Ovary (tissue), 9 donors: ENCODE data around the gene COL4A3. TPM values are rescaled to one million over a fixed set of nuclear protein-coding genes. Genes with fewer than 3 reads are reported as not detected.

Experiments
- DNase-seq, 5 donors: peaks; one replicate each; pipeline ENCODE4 v3.0.0-alpha.2; 2019 to 2020
- H3K27ac ChIP-seq, 2 donors: fragments of 200-600 bp; one replicate each; pipeline versions ENCODE4 v1.5.1 to v1.8.0; 2019 to 2022
- H3K27me3 ChIP-seq: fragments of 200-600 bp; one replicate; pipeline ENCODE4 v1.8.0; 2022
- H3K36me3 ChIP-seq: fragments of 200-600 bp; sonication (generic); one replicate; pipeline ENCODE4 v1.5.1; 2019
- H3K4me1 ChIP-seq: one replicate; pipeline ENCODE4 v1.8.1; 2013; ENCODE audit warnings: mild to moderate bottlenecking, moderate library complexity; ENCODE audit not compliant: insufficient read depth
- H3K4me3 ChIP-seq: fragments of 200-600 bp; sonication (generic); one replicate; pipeline ENCODE4 v1.5.1; 2017
- H3K9me3 ChIP-seq, 2 donors: fragments of 200-600 bp in 1 of 2; sonication (generic) in 1 of 2; one replicate each; pipeline versions ENCODE4 v1.5.1 to v1.8.1; 2013 to 2019; ENCODE audit warnings: mild to moderate bottlenecking in 1 of 2, moderate library complexity in 1 of 2
- EP300 ChIP-seq: sonication (generic); formaldehyde crosslinking; IDR thresholded peaks from one replicate; pipeline ENCODE4 v1.6.1; 2017; ENCODE audit warnings: antibody characterized with exemption
- POLR2A ChIP-seq: fragments of 450-650 bp; IDR thresholded peaks from one replicate; pipeline ENCODE4 v1.6.1; 2017; ENCODE audit warnings: antibody characterized with exemption, mild to moderate bottlenecking, moderate library complexity
- WGBS, 3 donors: extraction: QIAGEN DNeasy Blood & Tissue Kit in 1 of 3; methylation state at CpG; one replicate each; pipeline versions ENCODE4 v1.1.5 to v1.1.7; 2013 to 2017; 5-methylcytosine and 5-hydroxymethylcytosine counted together
- intact Hi-C, 4 donors: fragments of 100-400 bp; cut with DNase I; formaldehyde crosslinking; loops; one replicate each; pipeline versions ENCODE4 v1.11.0 to v1.15.1; 2022 to 2023
- polyA plus RNA-seq, 2 donors: library from polyadenylated mRNA; stranded (reverse); fragments of 200-250 nt in 1 of 2; fragments of 350-450 nt in 1 of 2; fragmentation: Illumina TruSeq in 1 of 2; extraction: RNeasy Lipid Tissue Mini Kit (QIAGEN cat#74804) in 1 of 2; gene quantifications; one replicate each; pipeline ENCODE4 v1.2.3, GENCODE V29; 2013 to 2014
- total RNA-seq, 7 donors: library from RNA; depleted of rRNA in 2 of 7; stranded (reverse); fragments of >200 nt in 2 of 7; fragmentation: NEBNext Ultra II Directional in 3 of 7; extraction: Animal tissue kit (Norgen Biotek cat#: 25700) in 3 of 7; gene quantifications; one replicate each; pipeline versions ENCODE4 v1.1.0 to v1.2.4, GENCODE V29; 2016 to 2023
- TF ChIP-seq, protein P1 (sequence below), 3 donors: fragments of 450-650 bp in 2 of 3; fragments of 200-600 bp in 1 of 3; IDR thresholded peaks; one replicate each; pipeline versions ENCODE4 v1.5.1 to v1.8.0; 2016 to 2022; ENCODE audit warnings: antibody characterized with exemption in 3 of 3, mild to moderate bottlenecking in 1 of 3
- donor health status: DM: no; HTN: no; CAD: no; lungs with moderate emphysema.
- donor health status: DM: no; HTN: no; CAD: no.
- donor health status: Bipolar disorder and iron deficiency.
- donor health status: DM: yes; HTN: yes; CAD: no.
- donor health status: DM: no; HTN: no; CAD: no.
- donor health status: DM: yes; HTN: yes; CAD: no.

Gene COL4A3
- total and polyA plus RNA-seq, 9 donors, result 0.47 to 14.1 (median 2.9) TPM

DNA sequence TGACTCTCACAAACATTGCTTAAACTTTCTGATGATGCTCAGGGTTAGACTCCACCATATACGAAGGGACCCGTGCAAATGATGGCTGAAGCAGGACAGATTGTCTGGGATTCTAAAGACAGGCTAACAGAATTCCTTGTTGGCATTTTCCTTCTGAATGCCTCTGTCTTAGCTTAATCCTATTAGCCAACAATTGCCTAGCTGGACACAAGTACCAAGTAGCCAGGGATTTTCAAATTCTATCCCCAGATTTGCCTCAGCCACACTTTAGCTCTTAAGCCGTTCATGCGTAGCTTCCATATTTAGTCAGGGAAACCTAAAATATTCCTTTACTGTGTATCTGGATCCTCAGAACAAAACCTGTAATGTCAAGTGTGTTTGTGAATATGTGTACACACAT is 40.0 kb downstream of the COL4A3 start:
- no peak for DNase-seq

DNA sequence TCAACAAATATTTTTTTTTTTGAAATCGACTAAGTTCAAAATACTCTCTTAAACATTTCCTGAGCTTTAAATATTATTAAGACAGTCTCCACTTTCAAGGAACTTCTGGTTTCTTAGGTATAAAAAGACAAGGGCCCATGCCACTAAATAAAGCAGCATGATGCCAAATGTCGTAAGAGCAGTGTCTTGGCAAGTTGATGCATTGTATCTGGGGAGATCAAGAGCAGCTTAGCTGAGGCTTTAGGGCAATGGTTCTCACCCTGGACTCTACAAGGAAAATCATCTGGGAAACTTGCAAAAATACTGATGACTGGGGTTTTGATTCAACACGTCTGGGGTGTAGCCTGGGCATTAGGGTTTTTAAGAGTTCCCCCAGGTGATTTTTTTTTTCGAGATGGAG is 41.3 kb downstream of the COL4A3 start:
- Histone ChIP-seq H3K27me3 (no peaks in the 10 kb centered on the region), H3K4me1 (peaks cover 2% of the 10 kb centered on the region), H3K27ac (no peak overlapping the region), H3K4me3 (no peak overlapping the region), H3K9me3 (no peaks in the 10 kb centered on the region), H3K36me3 (no peaks in the 10 kb centered on the region)
- no peak for DNase-seq
- 77 to 91% (median 87%) methylated on average over 4 of the region's 4 CpGs for WGBS, 3 donors
- TF ChIP-seq EP300 (no peak), POLR2A (no peak)
- TF ChIP-seq, protein P1, sequence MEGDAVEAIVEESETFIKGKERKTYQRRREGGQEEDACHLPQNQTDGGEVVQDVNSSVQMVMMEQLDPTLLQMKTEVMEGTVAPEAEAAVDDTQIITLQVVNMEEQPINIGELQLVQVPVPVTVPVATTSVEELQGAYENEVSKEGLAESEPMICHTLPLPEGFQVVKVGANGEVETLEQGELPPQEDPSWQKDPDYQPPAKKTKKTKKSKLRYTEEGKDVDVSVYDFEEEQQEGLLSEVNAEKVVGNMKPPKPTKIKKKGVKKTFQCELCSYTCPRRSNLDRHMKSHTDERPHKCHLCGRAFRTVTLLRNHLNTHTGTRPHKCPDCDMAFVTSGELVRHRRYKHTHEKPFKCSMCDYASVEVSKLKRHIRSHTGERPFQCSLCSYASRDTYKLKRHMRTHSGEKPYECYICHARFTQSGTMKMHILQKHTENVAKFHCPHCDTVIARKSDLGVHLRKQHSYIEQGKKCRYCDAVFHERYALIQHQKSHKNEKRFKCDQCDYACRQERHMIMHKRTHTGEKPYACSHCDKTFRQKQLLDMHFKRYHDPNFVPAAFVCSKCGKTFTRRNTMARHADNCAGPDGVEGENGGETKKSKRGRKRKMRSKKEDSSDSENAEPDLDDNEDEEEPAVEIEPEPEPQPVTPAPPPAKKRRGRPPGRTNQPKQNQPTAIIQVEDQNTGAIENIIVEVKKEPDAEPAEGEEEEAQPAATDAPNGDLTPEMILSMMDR (IDR thresholded peaks at IDR 0.05), result no peak
- intact Hi-C loops, result no loop called here

More for the DNA sequence above, 40.0 kb downstream of the COL4A3 start:
- Histone ChIP-seq H3K9me3 (no peaks in the 10 kb centered on the region), H3K36me3 (no peaks in the 10 kb centered on the region), H3K27me3 (no peaks in the 10 kb centered on the region), H3K4me1 (peaks cover 2% of the 10 kb centered on the region), H3K4me3 (no peak overlapping the region), H3K27ac (no peak overlapping the region)
- intact Hi-C loops, result no loop called here
- WGBS, 3 donors, result 94 to 96% (median 94%) methylated on average over 4 of the region's 4 CpGs
- no peak for TF ChIP-seq EP300
- TF ChIP-seq POLR2A, result no peak
- TF ChIP-seq, protein P1 (IDR thresholded peaks at IDR 0.05), result no peak

DNA sequence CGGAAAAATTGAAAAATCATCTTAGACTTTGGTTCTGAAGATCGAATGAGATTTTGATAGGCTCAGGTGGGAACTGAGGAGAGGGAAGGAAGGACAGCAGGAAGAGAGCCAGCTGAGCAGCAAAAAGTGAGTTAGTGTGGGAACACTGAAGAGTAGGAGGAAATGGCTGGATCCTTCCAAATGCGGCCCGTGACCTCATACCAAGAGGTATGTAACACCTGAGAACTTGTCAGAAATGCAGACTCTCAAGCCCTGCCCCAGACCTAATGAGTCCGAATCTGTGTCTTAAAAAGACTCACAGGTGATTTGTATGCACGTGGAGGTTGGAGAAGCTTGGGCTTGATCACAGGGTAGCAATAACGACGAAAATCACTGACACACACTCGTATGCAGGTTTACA is 42.0 kb downstream of the COL4A3 start:
- no peak for DNase-seq
- Histone ChIP-seq H3K36me3 (no peaks in the 10 kb centered on the region), H3K27ac (no peak overlapping the region), H3K9me3 (no peaks in the 10 kb centered on the region), H3K4me1 (peaks cover 2% of the 10 kb centered on the region), H3K27me3 (no peaks in the 10 kb centered on the region), H3K4me3 (no peak overlapping the region)
- intact Hi-C loops, result no loop called here
- TF ChIP-seq EP300, result no peak
- TF ChIP-seq, protein P1 (IDR thresholded peaks at IDR 0.05), result no peak
- TF ChIP-seq POLR2A, result no peak
- WGBS, 3 donors, result 89 to 98% (median 94%) methylated on average over 9 of the region's 9 CpGs

DNA sequence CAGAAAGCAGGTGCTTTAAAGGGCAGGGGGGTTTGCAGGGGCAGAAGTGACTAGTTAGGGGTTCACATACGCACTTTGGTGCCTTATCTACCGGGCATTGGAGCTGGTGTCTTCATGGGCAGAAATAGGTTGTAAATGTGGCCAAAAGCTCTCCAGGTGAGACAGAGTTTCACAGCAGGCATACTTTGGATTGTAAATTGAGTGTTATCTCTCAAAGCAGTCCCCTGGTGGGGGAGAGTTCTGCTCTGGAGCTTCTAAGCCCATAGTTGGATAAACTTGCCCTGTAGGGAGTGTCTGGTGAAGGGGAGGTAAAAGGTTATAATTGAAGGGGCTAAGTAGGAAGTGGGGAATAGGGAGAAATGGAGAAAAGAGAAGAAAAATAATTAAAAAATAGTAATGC is 43.1 kb downstream of the COL4A3 start:
- intact Hi-C loops, result no loop called here
- Histone ChIP-seq H3K4me3 (no peak overlapping the region), H3K27me3 (no peaks in the 10 kb centered on the region), H3K9me3 (no peaks in the 10 kb centered on the region), H3K36me3 (no peaks in the 10 kb centered on the region), H3K27ac (no peak overlapping the region), H3K4me1 (peaks cover 2% of the 10 kb centered on the region)
- TF ChIP-seq, protein P1 (IDR thresholded peaks at IDR 0.05), result no peak
- TF ChIP-seq EP300 (no peak), POLR2A (no peak)
- 94 to 95% (median 94%) methylated on average over 2 of the region's 2 CpGs for WGBS, 3 donors
- DNase-seq, result no peak
